GM19193 (cell line): ENCODE measurements around the gene KLHL24.

Source experiments
- POLR2A ChIP-seq: IDR thresholded peaks from 4 replicates; pipeline ENCODE4 v1.6.1; 2011; ENCODE audit not compliant: insufficient read depth, insufficient read length; ENCODE audit errors: extremely low read depth

KLHL24 gene

GRCh38 chr3:183626877-183627594 lies 8.4 kb upstream of the KLHL24 start:
- no peak for TF ChIP-seq POLR2A

- no peak for TF ChIP-seq POLR2A
Measured at GRCh38 chr3:183629546-183630301, 5.7 kb upstream of the KLHL24 start.

GRCh38 chr3:183631715-183632114 lies 3.7 kb upstream of the KLHL24 start:
- TF ChIP-seq POLR2A, result no peak

- TF ChIP-seq POLR2A, result no peak
Measured at GRCh38 chr3:183634707-183635106, 716 bp upstream of the KLHL24 start.

GRCh38 chr3:183635107-183635430 lies 354 bp upstream of the KLHL24 start:
- TF ChIP-seq POLR2A, result no peak

GRCh38 chr3:183636221-183637105 lies 1.0 kb downstream of the KLHL24 start:
- peak; percentile 60 for TF ChIP-seq POLR2A

GRCh38 chr3:183637106-183637486 lies 1.7 kb downstream of the KLHL24 start:
- no peak for TF ChIP-seq POLR2A

GRCh38 chr3:183638101-183638852 lies 2.9 kb downstream of the KLHL24 start:
- TF ChIP-seq POLR2A, result no peak

GRCh38 chr3:183641882-183642281 lies 6.5 kb downstream of the KLHL24 start:
- no peak for TF ChIP-seq POLR2A

GRCh38 chr3:183644244-183644643 lies 8.8 kb downstream of the KLHL24 start:
- TF ChIP-seq POLR2A, result no peak

GRCh38 chr3:183645254-183645653 lies 9.8 kb downstream of the KLHL24 start:
- TF ChIP-seq POLR2A, result no peak

- no peak for TF ChIP-seq POLR2A
Measured at GRCh38 chr3:183650554-183650953, 15.1 kb downstream of the KLHL24 start.

- TF ChIP-seq POLR2A, result no peak
Measured at GRCh38 chr3:183653209-183654064, 18.0 kb downstream of the KLHL24 start.

- no peak for TF ChIP-seq POLR2A
Measured at GRCh38 chr3:183654727-183655126, 19.3 kb downstream of the KLHL24 start.
